ENCODE data around the gene CFAP206. TPM values are rescaled to one million over a fixed set of nuclear protein-coding genes. Genes with fewer than 3 reads are reported as not detected.

The CFAP206 gene
- total RNA-seq: 1.2 and 3.5 TPM in 2 replicates

GRCh38 chr6:87407901-87408720, at the start of gene CFAP206:
Gene CFAP206, plus strand, starts transcription at chr6:87407972. Its CDS starts 1,868 bp downstream, at chr6:87409840.

GRCh38 chr6:87472525-87473418, 65.0 kb downstream of the CFAP206 start, which contains the start of gene SLC35A1:
Gene SLC35A1, plus strand, starts transcription at chr6:87472974. Its CDS starts 30 bp downstream, at chr6:87473004.

Small RNA genes lying within 50 kb of the gene (small RNA-seq; reads per million reads assigned to genes)
- gene AL049697.2 (not detected), gene RNU6-444P (not detected)

Other genes with a start within 250 kb of the CFAP206 start
- 5.1 and 6.3 TPM in 2 replicates for gene SMIM8, start 85.4 kb upstream of the CFAP206 start, total RNA-seq
- not detected in 2 replicates for gene GJB7, start 78.7 kb upstream of the CFAP206 start, total RNA-seq
- gene C6orf163, start 63.2 kb upstream of the CFAP206 start, total RNA-seq: 0.76 and 3.1 TPM in 2 replicates
- gene SLC35A1, start 65.0 kb downstream of the CFAP206 start, total RNA-seq: 11.8 and 14.5 TPM in 2 replicates
- gene RARS2, start 182.0 kb downstream of the CFAP206 start, total RNA-seq: 42.7 and 57.7 TPM in 2 replicates
- gene ORC3, start 182.2 kb downstream of the CFAP206 start, total RNA-seq: 23.9 and 27.1 TPM in 2 replicates

Data from placental epithelial cell (primary cell).